T-cell (primary cell): Measurements from ENCODE around the gene NETO1. TPM values are rescaled to one million over a fixed set of nuclear protein-coding genes. Genes with fewer than 3 reads are reported as not detected.

Experiments used
- ATAC-seq, 4 experiments: fragments of 200-7000 bp in 3 of 4; fragments of 150-1000 bp in 1 of 4; cut with Tn5 transposase; replicated peaks in 1 of 4; 1 replicate in 3 of 4; 2 replicates in 1 of 4; pipeline ENCODE4 v1.10.0; 2021; ENCODE audit warnings: moderate library complexity in 3 of 4, mild to moderate bottlenecking in 2 of 4, moderate number of reproducible peaks in 1 of 4
- CTCF ChIA-PET, 2 donors: fragments of 300-600 bp; sonication (Branson Sonifier 250); formaldehyde crosslinking; loops; one replicate each; lab custom pipeline; 2022; ENCODE audit warnings: antibody characterized with exemption in 2 of 2; lab: Charles Lee
- POLR2A ChIA-PET, 2 donors: fragments of 300-600 bp; sonication (Branson Sonifier 250); formaldehyde crosslinking; loops; one replicate each; lab custom pipeline; 2022; ENCODE audit warnings: antibody characterized with exemption in 2 of 2; lab: Charles Lee
- DNase-seq, 35 experiments: peaks; one replicate each; pipeline versions ENCODE4 v3.0.0 to v3.0.0-alpha.2; 2013 to 2023
- H3K27ac ChIP-seq: one replicate; pipeline ENCODE4 v1.5.1; 2013; ENCODE audit warnings: low read length
- H3K27me3 ChIP-seq, 2 experiments: replicated peaks in 1 of 2; 1 replicate in 1 of 2; 2 replicates in 1 of 2; pipeline versions ENCODE4 v1.6.1 to v1.7.0; 2013; ENCODE audit warnings: low read length in 1 of 2, mixed read lengths in 1 of 2; ENCODE audit not compliant: control insufficient read depth in 2 of 2, insufficient read depth in 2 of 2; ENCODE audit errors: extremely low read depth in 1 of 2
- H3K36me3 ChIP-seq, 2 donors: 1 replicate in 1 of 2; 2 replicates in 1 of 2; pipeline versions ENCODE4 v1.6.1 to v1.7.0; 2013; ENCODE audit warnings: low read length in 1 of 2; ENCODE audit not compliant: control insufficient read depth in 2 of 2, insufficient read depth in 1 of 2; ENCODE audit errors: extremely low read depth in 1 of 2
- H3K4me1 ChIP-seq, 2 experiments: 1 replicate in 1 of 2; 2 replicates in 1 of 2; pipeline versions ENCODE4 v1.6.1 to v1.7.0; 2013; ENCODE audit warnings: low read length in 2 of 2, mixed read lengths in 1 of 2; ENCODE audit not compliant: insufficient read depth in 2 of 2, control insufficient read depth in 1 of 2; ENCODE audit errors: extremely low read depth in 1 of 2
- H3K4me3 ChIP-seq, 2 donors: 1 replicate in 1 of 2; 2 replicates in 1 of 2; pipeline versions ENCODE4 v1.5.1 to v1.7.0; 2013; ENCODE audit warnings: mild to moderate bottlenecking in 2 of 2, low read length in 1 of 2, moderate library complexity in 1 of 2; ENCODE audit not compliant: control insufficient read depth in 1 of 2; ENCODE audit errors: extremely low read depth in 1 of 2
- H3K9me3 ChIP-seq: 2 replicates; pipeline ENCODE4 v1.7.0; 2013
- H3K27ac Mint-ChIP-seq, 2 donors: one replicate each; pipeline ENCODE4 v1.8.0; 2020 to 2021; ENCODE audit warnings: mild to moderate bottlenecking in 2 of 2, mixed read lengths in 2 of 2
- H3K27me3 Mint-ChIP-seq, 2 donors: one replicate each; pipeline ENCODE4 v1.8.0; 2021 to 2022; ENCODE audit warnings: mixed read lengths in 2 of 2
- H3K36me3 Mint-ChIP-seq: one replicate; pipeline ENCODE4 v1.8.0; 2021; ENCODE audit warnings: mixed read lengths
- H3K4me1 Mint-ChIP-seq, 3 donors: one replicate each; pipeline ENCODE4 v1.8.0; 2020 to 2022; ENCODE audit warnings: mixed read lengths in 3 of 3, mild to moderate bottlenecking in 1 of 3
- H3K4me3 Mint-ChIP-seq, 3 donors: one replicate each; pipeline ENCODE4 v1.8.0; 2020 to 2022; ENCODE audit warnings: mild to moderate bottlenecking in 3 of 3, mixed read lengths in 3 of 3, moderate library complexity in 3 of 3
- H3K9me3 Mint-ChIP-seq, 3 donors: one replicate each; pipeline ENCODE4 v1.8.0; 2020 to 2022; ENCODE audit warnings: mixed read lengths in 3 of 3
- WGBS: methylation state at CpG from one replicate; pipeline ENCODE4 v1.1.5; 2013; ENCODE audit warnings: missing lambda C conversion rate; ENCODE audit not compliant: insufficient coverage; 5-methylcytosine and 5-hydroxymethylcytosine counted together
- total RNA-seq, 35 experiments: library from RNA in 6 of 35; stranded (reverse) in 6 of 35; fragments of 120-200 nt in 1 of 35; gene quantifications; one replicate each; pipeline versions ENCODE4 v1.2.1 to v1.2.4 and lab custom pipeline; 2013 to 2026

NETO1 gene
- total RNA-seq, 5 donors from 2014 or later (not counting 1 experiment from before 2014, with no cell fraction given), result 0.19 TPM; not detected in 4

- H3K9me3 ChIP-seq, result no peaks in the 10 kb centered on the region
- H3K9me3 Mint-ChIP-seq, result peaks cover 0 to 21% (median 11%) of the 10 kb centered on the region in 3 donors
- ChIA-PET POLR2A (no interaction called here), CTCF (interaction anchor here in 1 of 2 donors (0.5 kb wide), 1 partner anchor 14 kb away, joined by 7 read pairs; no protein-coding TSS in a partner anchor)
- no peaks in the 10 kb centered on the region for H3K27me3 Mint-ChIP-seq
- ATAC-seq (no peak), DNase-seq (no peak)
- H3K27ac ChIP-seq, result no peak overlapping the region
- 45% methylated on average over 7 of the region's 10 CpGs for WGBS
- H3K4me1 Mint-ChIP-seq, result no peaks in the 10 kb centered on the region
- no peaks in the 10 kb centered on the region for H3K27me3 ChIP-seq
- H3K36me3 Mint-ChIP-seq, result no peaks in the 10 kb centered on the region
- no peak overlapping the region for H3K27ac Mint-ChIP-seq
- no peak overlapping the region for H3K4me3 ChIP-seq
- no peaks in the 10 kb centered on the region for H3K36me3 ChIP-seq
- H3K4me1 ChIP-seq, result no peaks in the 10 kb centered on the region
- H3K4me3 Mint-ChIP-seq, result no peak overlapping the region
These were observed 37.7 kb downstream of the NETO1 start for GRCh38 chr18:72830109-72830508.

- ChIA-PET CTCF (no interaction called here), POLR2A (no interaction called here)
- 50% methylated on average over 2 of the region's 2 CpGs for WGBS
- no peaks in the 10 kb centered on the region for H3K4me1 Mint-ChIP-seq
- Histone ChIP-seq H3K27ac (no peak overlapping the region), H3K36me3 (no peaks in the 10 kb centered on the region), H3K4me1 (no peaks in the 10 kb centered on the region), H3K27me3 (no peaks in the 10 kb centered on the region), H3K4me3 (no peak overlapping the region), H3K9me3 (no peaks in the 10 kb centered on the region)
- no peak overlapping the region for H3K27ac Mint-ChIP-seq
- no peak for DNase-seq
- peaks cover 0 to 19% (median 15%) of the 10 kb centered on the region in 3 donors for H3K9me3 Mint-ChIP-seq
- H3K27me3 Mint-ChIP-seq, result no peaks in the 10 kb centered on the region
- H3K36me3 Mint-ChIP-seq, result no peaks in the 10 kb centered on the region
- ATAC-seq, result no peak
- H3K4me3 Mint-ChIP-seq, result no peak overlapping the region
These were observed 39.2 kb downstream of the NETO1 start for GRCh38 chr18:72828601-72829000.

- Mint-ChIP-seq H3K9me3 (peaks cover 2 to 15% (median 14%) of the 10 kb centered on the region in 3 donors), H3K36me3 (no peaks in the 10 kb centered on the region), H3K4me3 (no peak overlapping the region), H3K27me3 (no peaks in the 10 kb centered on the region), H3K4me1 (no peaks in the 10 kb centered on the region), H3K27ac (no peak overlapping the region)
- Histone ChIP-seq H3K9me3 (no peaks in the 10 kb centered on the region), H3K36me3 (no peaks in the 10 kb centered on the region), H3K27me3 (no peaks in the 10 kb centered on the region), H3K4me3 (no peak overlapping the region), H3K27ac (no peak overlapping the region), H3K4me1 (no peaks in the 10 kb centered on the region)
- DNase-seq (no peak), ATAC-seq (no peak)
- ChIA-PET POLR2A (no interaction called here), CTCF (no interaction called here)
- 70% methylated on average over 3 of the region's 9 CpGs for WGBS
These were observed 41.1 kb downstream of the NETO1 start for GRCh38 chr18:72826736-72827135.

GRCh38 chr18:72823345-72823744 lies 44.4 kb downstream of the NETO1 start:
- Histone ChIP-seq H3K27ac (no peak overlapping the region), H3K27me3 (no peaks in the 10 kb centered on the region), H3K4me1 (no peaks in the 10 kb centered on the region), H3K36me3 (no peaks in the 10 kb centered on the region), H3K9me3 (no peaks in the 10 kb centered on the region), H3K4me3 (no peak overlapping the region)
- CTCF ChIA-PET, result no interaction called here
- Mint-ChIP-seq H3K36me3 (no peaks in the 10 kb centered on the region), H3K27me3 (no peaks in the 10 kb centered on the region), H3K4me1 (no peaks in the 10 kb centered on the region), H3K27ac (no peak overlapping the region), H3K9me3 (peaks cover 2 to 4% (median 4%) of the 10 kb centered on the region in 3 donors), H3K4me3 (no peak overlapping the region)
- no peak for ATAC-seq
- 71% methylated on average over 3 of the region's 8 CpGs for WGBS
- POLR2A ChIA-PET, result no interaction called here
- DNase-seq, result no peak

GRCh38 chr18:72822202-72822601 lies 45.6 kb downstream of the NETO1 start:
- ATAC-seq (no peak), DNase-seq (no peak)
- H3K9me3 Mint-ChIP-seq, result peaks cover 2 to 8% (median 4%) of the 10 kb centered on the region in 3 donors
- H3K4me3 Mint-ChIP-seq, result no peak overlapping the region
- no peaks in the 10 kb centered on the region for H3K36me3 Mint-ChIP-seq
- POLR2A ChIA-PET, result no interaction called here
- Histone ChIP-seq H3K36me3 (no peaks in the 10 kb centered on the region), H3K9me3 (no peaks in the 10 kb centered on the region), H3K4me3 (no peak overlapping the region), H3K27ac (no peak overlapping the region), H3K27me3 (no peaks in the 10 kb centered on the region), H3K4me1 (no peaks in the 10 kb centered on the region)
- no peak overlapping the region for H3K27ac Mint-ChIP-seq
- WGBS, result 85% methylated on average over 13 of the region's 13 CpGs
- CTCF ChIA-PET, result no interaction called here
- H3K27me3 Mint-ChIP-seq, result no peaks in the 10 kb centered on the region
- H3K4me1 Mint-ChIP-seq, result no peaks in the 10 kb centered on the region

- Histone ChIP-seq H3K4me1 (no peaks in the 10 kb centered on the region), H3K4me3 (no peak overlapping the region), H3K27ac (no peak overlapping the region), H3K27me3 (no peaks in the 10 kb centered on the region), H3K36me3 (no peaks in the 10 kb centered on the region), H3K9me3 (no peaks in the 10 kb centered on the region)
- H3K4me3 Mint-ChIP-seq, result no peak overlapping the region
- peaks cover 2 to 11% (median 9%) of the 10 kb centered on the region in 3 donors for H3K9me3 Mint-ChIP-seq
- 82% methylated on average over 2 of the region's 7 CpGs for WGBS
- H3K27ac Mint-ChIP-seq, result no peak overlapping the region
- CTCF ChIA-PET, result no interaction called here
- no peaks in the 10 kb centered on the region for H3K4me1 Mint-ChIP-seq
- ATAC-seq (no peak), DNase-seq (no peak)
- no peaks in the 10 kb centered on the region for H3K36me3 Mint-ChIP-seq
- POLR2A ChIA-PET, result no interaction called here
- no peaks in the 10 kb centered on the region for H3K27me3 Mint-ChIP-seq
These were observed 47.2 kb downstream of the NETO1 start for GRCh38 chr18:72820571-72820970.

GRCh38 chr18:72819050-72819449 lies 48.7 kb downstream of the NETO1 start:
- no peaks in the 10 kb centered on the region for H3K4me1 Mint-ChIP-seq
- H3K9me3 Mint-ChIP-seq, result peaks cover 2 to 9% (median 7%) of the 10 kb centered on the region in 3 donors
- no peaks in the 10 kb centered on the region for H3K36me3 Mint-ChIP-seq
- H3K27me3 Mint-ChIP-seq, result no peaks in the 10 kb centered on the region
- no peak for DNase-seq
- ChIA-PET CTCF (no interaction called here), POLR2A (no interaction called here)
- Histone ChIP-seq H3K27ac (no peak overlapping the region), H3K4me1 (no peaks in the 10 kb centered on the region), H3K9me3 (no peaks in the 10 kb centered on the region), H3K36me3 (no peaks in the 10 kb centered on the region), H3K27me3 (no peaks in the 10 kb centered on the region), H3K4me3 (no peak overlapping the region)
- H3K27ac Mint-ChIP-seq, result no peak overlapping the region
- no peak overlapping the region for H3K4me3 Mint-ChIP-seq
- ATAC-seq, result no peak
